ENCODE measurements around the gene CHST11.

CHST11 gene

GRCh38 chr12:104412681-104413080 is 44.1 kb upstream of the CHST11 start:
- peaks cover 15% of the 10 kb centered on the region for H3K4me1 Mint-ChIP-seq
- no peak overlapping the region for H3K27ac Mint-ChIP-seq
- no peak overlapping the region for H3K4me3 Mint-ChIP-seq
- TF ChIP-seq CTCF (IDR thresholded peaks at IDR 0.05): no peak
- no peaks in the 10 kb centered on the region for H3K9me3 Mint-ChIP-seq
- peaks cover 11% of the 10 kb centered on the region for H3K27me3 Mint-ChIP-seq (ENCODE audit: low read depth, poor library complexity)
- no peak for DNase-seq
- H3K36me3 Mint-ChIP-seq (ENCODE audit: low read depth): no peaks in the 10 kb centered on the region

GRCh38 chr12:104413330-104413729 is 43.4 kb upstream of the CHST11 start:
- Mint-ChIP-seq H3K4me1 (peaks cover 9% of the 10 kb centered on the region), H3K36me3 (ENCODE audit: low read depth) (no peaks in the 10 kb centered on the region), H3K4me3 (no peak overlapping the region), H3K27me3 (ENCODE audit: low read depth, poor library complexity) (peaks cover 11% of the 10 kb centered on the region), H3K9me3 (no peaks in the 10 kb centered on the region), H3K27ac (no peak overlapping the region)
- DNase-seq: no peak
- no peak for TF ChIP-seq CTCF (IDR thresholded peaks at IDR 0.05)

- no peaks in the 10 kb centered on the region for H3K36me3 Mint-ChIP-seq (ENCODE audit: low read depth)
- H3K27ac Mint-ChIP-seq: no peak overlapping the region
- no peak overlapping the region for H3K4me3 Mint-ChIP-seq
- peaks cover 3% of the 10 kb centered on the region for H3K9me3 Mint-ChIP-seq
- peaks cover 7% of the 10 kb centered on the region for H3K27me3 Mint-ChIP-seq (ENCODE audit: low read depth, poor library complexity)
- H3K4me1 Mint-ChIP-seq: peaks cover 6% of the 10 kb centered on the region
- TF ChIP-seq CTCF (IDR thresholded peaks at IDR 0.05): no peak
- no peak for DNase-seq
Observed at GRCh38 chr12:104414581-104415341, 42.0 kb upstream of the CHST11 start.

GRCh38 chr12:104415342-104415980 is 41.3 kb upstream of the CHST11 start:
- no peaks in the 10 kb centered on the region for H3K36me3 Mint-ChIP-seq (ENCODE audit: low read depth)
- peaks cover 6% of the 10 kb centered on the region for H3K4me1 Mint-ChIP-seq
- H3K27me3 Mint-ChIP-seq (ENCODE audit: low read depth, poor library complexity): peaks cover 7% of the 10 kb centered on the region
- peaks cover 3% of the 10 kb centered on the region for H3K9me3 Mint-ChIP-seq
- H3K4me3 Mint-ChIP-seq: no peak overlapping the region
- no peak for DNase-seq
- no peak overlapping the region for H3K27ac Mint-ChIP-seq
- TF ChIP-seq CTCF (IDR thresholded peaks at IDR 0.05): no peak

- H3K9me3 Mint-ChIP-seq: peaks cover 3% of the 10 kb centered on the region
- H3K27me3 Mint-ChIP-seq (ENCODE audit: low read depth, poor library complexity): peaks cover 7% of the 10 kb centered on the region
- H3K36me3 Mint-ChIP-seq (ENCODE audit: low read depth): no peaks in the 10 kb centered on the region
- H3K27ac Mint-ChIP-seq: no peak overlapping the region
- DNase-seq: no peak
- H3K4me3 Mint-ChIP-seq: no peak overlapping the region
- peaks cover 6% of the 10 kb centered on the region for H3K4me1 Mint-ChIP-seq
- TF ChIP-seq CTCF (IDR thresholded peaks at IDR 0.05): no peak
Observed at GRCh38 chr12:104416136-104416535, 40.6 kb upstream of the CHST11 start.

- no peak overlapping the region for H3K27ac Mint-ChIP-seq
- H3K27me3 Mint-ChIP-seq (ENCODE audit: low read depth, poor library complexity): peaks cover 5% of the 10 kb centered on the region
- no peak for TF ChIP-seq CTCF (IDR thresholded peaks at IDR 0.05)
- DNase-seq: no peak
- peaks cover 3% of the 10 kb centered on the region for H3K9me3 Mint-ChIP-seq
- H3K4me3 Mint-ChIP-seq: no peak overlapping the region
- no peaks in the 10 kb centered on the region for H3K36me3 Mint-ChIP-seq (ENCODE audit: low read depth)
- peaks cover 6% of the 10 kb centered on the region for H3K4me1 Mint-ChIP-seq
Observed at GRCh38 chr12:104416585-104416984, 40.2 kb upstream of the CHST11 start.

All from nephron progenitor cell (in vitro differentiated cells).